Measurements from ENCODE around the gene KLHL22.

GRCh38 chr22:20439928-20440575, 55.5 kb downstream of the KLHL22 start:
- TF ChIP-seq CTCF (conservative IDR thresholded peaks at IDR 0.05 in 1 of 2, IDR thresholded peaks at IDR 0.05 in 1 of 2; ENCODE audit: low read depth in 1 of 2, low read length in 2 of 2) (no peak), EZH2 (IDR thresholded peaks at IDR 0.05; ENCODE audit: low read length, missing control alignments) (no peak)
